GM03348 (cell line): ENCODE measurements around the gene RBP3.

Experiments
- DNase-seq: peaks from one replicate; pipeline ENCODE4 v3.0.0; 2012; ENCODE audit warnings: low spot score

RBP3 gene

GRCh38 chr10:47318706-47319105, 29.5 kb upstream of the RBP3 start:
- no peak for DNase-seq

DNA sequence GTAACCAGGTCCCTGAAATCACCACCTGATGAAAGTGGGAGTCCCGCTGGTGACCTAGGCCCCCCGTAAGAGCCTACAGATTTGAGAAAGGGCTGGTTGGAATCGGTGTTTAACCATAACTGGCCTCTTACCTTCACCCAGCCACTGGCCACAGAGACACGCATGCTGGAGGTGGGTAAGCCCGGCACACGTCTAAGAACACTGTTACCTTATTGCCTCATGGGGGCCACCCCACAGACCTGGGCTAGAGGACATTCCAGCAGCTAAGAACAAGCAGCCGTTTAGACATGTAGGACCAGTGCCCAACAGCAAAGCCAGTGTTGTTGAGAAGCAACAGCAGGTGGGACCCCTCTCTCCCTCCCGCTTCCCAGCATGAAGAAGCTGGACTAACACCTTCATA, 28.4 kb upstream of the RBP3 start:
- DNase-seq, result no peak

DNA sequence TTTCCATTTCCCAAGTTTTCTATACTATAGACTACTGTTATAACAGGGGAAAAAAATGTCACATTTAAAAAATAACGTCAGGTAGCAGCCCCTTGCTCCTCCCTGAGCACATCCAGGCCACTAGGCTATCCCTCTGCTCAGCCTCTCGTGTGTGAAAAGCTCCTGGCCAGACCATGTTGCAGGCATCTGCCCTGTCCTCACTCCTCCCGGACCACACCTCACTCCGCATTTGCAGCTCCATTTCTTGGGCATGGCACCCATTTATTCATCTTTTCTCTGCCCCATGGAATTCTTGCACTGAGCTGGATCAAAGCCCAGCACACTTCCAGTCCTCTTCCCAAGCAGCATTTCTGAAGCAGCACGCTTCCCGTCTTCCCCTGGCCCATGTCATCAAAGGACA, 27.4 kb upstream of the RBP3 start:
- no peak for DNase-seq

DNA sequence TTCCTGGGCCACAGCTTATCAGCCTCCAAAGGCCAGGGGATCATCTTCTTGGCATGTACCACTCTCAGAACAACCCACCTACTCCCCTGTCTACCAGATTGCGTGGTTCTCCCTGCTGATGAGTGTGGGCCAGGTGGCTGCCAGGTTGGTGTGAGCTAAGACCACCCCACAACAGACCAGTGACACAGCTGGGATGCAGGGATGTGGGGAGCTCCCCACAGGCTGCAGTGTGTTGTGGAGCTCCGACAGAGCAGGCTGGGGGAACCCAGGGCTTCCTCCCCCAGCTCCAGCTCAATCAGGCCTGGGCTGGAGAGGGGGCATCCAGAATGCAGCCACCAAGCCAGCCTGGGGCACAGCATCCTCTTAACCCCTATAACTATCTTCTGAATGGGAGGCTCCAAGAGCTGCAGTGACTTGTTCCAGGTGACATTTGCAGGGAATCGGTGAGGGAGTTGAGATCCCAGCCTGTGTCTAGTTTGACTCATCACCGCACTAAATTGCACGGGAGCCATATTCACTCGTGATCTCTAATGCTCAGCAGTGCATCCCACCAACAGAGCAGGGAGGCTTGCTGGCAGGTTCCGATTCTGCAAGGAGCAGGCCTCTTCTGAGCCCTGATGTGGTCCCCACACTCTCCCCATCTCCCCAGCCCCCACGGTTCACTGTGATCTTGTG, 26.5 kb upstream of the RBP3 start:
- DNase-seq, result no peak

DNA sequence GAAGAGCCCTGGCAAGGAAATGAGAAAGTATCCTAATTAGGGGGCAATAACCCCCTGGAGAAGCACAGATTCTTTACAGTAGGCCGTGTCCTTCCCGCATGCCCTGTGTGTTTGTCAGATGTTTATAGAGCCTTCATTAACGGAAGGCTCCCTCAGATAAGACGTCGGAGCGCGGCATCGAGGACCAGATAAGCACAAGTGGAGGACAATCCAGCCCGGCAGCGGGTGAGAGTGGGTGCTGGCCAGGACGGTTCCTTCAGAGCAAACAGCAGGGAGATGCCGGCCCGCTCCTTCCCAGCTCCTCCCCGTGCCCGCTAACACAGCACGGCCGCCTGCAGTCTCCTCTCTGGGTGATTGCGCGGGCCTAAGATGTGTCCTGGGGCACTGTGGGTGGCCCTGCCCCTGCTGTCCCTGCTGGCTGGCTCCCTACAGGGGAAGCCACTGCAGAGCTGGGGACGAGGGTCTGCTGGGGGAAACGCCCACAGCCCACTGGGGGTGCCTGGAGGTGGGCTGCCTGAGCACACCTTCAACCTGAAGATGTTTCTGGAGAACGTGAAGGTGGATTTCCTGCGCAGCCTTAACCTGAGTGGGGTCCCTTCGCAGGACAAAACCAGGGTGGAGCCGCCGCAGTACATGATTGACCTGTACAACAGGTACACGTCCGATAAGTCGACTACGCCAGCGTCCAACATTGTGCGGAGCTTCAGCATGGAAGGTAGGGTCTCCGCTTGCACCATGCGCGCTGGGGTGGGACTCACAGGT, 25.7 kb upstream of the RBP3 start, which contains the start of gene GDF2:
Gene GDF2, plus strand, starts transcription at position 155 of the 762 bp plus-strand sequence. Its CDS starts 215 bp downstream, at position 370.
- DNase-seq, result no peak

DNA sequence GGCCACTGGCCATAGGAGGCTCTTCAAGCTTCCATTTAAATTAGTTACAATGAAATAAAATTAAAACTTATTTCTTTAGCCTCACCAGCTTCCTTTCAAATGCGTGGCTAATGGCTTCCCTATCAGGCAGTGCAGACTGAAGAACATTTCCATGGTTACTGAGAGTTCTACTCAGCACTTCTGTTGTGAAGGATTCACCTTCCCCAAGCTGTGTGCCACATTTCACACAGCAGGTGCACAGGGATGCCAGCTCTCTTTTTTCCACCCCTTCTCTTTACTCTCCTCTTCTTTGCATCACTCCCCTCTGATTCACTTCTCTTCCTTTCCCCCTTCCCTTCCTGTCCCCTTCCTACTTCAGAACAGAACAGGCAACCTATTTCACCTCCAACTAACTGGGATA, 25.1 kb upstream of the RBP3 start:
- no peak for DNase-seq

DNA sequence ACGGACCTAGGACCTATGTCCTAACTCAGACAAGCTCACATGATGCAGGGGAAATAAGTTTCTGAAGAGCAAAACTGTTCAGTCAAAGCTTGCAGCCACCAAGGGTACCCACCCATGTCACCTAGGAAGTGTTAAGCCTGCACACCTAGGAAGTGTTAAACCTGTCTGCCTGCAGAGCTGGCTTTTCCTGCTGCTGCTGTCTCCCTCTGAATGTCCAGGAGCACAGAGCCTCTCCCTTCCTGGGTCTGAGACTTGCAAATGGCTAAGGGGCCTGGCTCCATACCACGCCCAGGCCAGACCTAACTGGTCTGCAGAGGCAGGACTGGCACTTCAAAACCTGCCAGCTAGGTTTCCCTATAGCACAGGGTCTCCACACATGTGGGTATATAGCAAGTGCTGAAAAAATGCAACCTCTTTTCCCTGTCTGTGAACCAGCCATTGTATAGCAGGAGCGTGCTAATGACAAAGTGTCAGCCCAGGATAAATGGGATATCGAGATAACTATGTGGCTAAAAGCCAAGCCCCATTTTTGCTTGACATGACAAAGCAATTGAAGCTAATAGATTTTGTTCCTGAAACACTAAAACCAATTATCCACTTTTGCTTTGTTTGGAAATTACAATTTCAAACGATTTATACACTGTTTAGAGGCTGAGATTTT, 24.4 kb upstream of the RBP3 start:
- no peak for DNase-seq

GRCh38 chr10:47325303-47326291, 22.6 kb upstream of the RBP3 start:
- no peak for DNase-seq

- DNase-seq, result no peak
Observed at GRCh38 chr10:47326306-47326926, 21.7 kb upstream of the RBP3 start.

GRCh38 chr10:47326927-47327330, 21.2 kb upstream of the RBP3 start:
- no peak for DNase-seq

DNA sequence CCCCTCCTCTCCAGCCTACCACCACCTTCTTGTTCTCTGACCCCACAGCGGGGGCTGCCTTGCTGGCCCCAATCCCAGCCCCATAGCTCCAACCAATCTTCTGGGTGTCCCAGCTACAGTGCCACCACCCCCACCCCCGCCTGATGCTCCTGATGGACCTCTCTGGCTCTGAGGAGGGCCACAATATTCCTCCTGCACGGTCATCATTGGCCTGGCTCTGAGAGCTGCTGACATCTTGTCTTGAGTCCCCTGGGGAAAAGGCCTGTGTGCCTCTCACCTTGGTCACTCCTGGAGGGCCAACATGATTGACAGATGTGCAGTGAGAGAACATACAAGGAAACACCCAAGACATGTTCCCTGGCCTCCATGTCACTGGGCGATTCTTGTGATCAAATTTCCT, 18.3 kb upstream of the RBP3 start:
- DNase-seq, result no peak

DNA sequence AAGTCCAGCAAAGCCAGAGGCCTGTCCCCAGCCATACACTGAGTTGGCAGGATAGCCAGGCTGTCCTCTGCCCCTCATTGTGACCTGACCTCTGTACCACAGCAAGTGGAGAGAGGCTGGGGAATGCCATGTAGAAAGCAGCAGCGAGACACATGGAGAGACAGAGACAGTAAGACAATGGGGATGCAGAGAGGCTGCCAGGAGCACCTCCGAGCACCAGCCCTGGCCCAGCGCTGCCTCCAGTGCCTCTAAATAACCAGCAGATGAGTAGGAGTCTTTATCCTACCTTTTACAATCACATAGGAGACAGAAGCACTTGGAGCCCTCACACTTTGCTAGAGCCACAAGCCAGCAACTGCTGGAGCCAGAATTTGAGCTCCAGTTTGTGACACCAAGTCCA, 17.8 kb upstream of the RBP3 start:
- DNase-seq, result no peak

GRCh38 chr10:47330804-47331203, 17.4 kb upstream of the RBP3 start:
- no peak for DNase-seq

GRCh38 chr10:47331491-47331890, 16.7 kb upstream of the RBP3 start:
- no peak for DNase-seq

DNA sequence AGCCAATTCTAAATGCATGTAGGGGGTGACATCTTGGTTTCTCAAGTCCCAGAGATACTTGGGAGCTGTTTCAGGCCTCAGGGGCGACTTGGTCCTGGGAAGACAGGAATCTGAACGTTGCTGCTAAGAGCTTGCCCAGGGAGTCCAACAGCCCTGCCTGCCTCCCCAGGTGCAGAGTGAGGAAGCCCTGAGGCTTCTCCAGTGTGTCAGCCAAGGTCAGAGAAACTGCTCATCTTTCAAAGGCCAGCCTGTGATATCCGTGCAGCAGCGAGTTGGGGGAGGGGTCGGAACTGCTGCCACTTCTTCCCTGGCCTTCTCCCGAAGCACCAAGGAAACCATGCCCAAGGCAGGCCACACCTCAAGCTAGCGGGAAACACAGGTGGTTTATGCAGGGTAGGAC, 16.2 kb upstream of the RBP3 start:
- no peak for DNase-seq

DNA sequence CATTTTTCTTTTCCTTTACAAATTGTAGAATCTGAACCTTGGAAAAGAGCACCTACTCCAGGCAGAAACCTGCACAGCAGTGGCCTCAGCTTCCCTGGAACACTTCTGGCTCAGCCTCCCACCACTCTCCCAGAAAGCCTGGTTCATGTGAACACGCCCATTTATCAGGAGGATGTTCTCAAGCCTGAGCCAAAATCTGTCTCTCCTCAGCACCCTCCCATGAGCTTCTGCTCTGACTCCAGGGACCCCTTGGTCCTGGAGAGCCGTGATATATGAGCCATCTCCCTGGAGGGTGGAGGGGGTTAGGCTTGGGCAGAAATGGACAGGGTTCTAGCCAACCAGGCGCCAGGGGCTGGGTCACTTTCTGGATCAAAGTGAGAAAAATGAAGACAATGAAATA, 15.8 kb upstream of the RBP3 start:
- DNase-seq, result no peak

GRCh38 chr10:47332946-47333345, 15.2 kb upstream of the RBP3 start:
- no peak for DNase-seq

- DNase-seq, result no peak
Observed at GRCh38 chr10:47333532-47333931, 14.6 kb upstream of the RBP3 start.

- DNase-seq, result no peak
Observed at GRCh38 chr10:47334466-47335295, 13.5 kb upstream of the RBP3 start.

GRCh38 chr10:47335906-47336305, 12.3 kb upstream of the RBP3 start:
- DNase-seq, result no peak
